Posterior vena cava (tissue), 2 donors: ENCODE data around the gene TMEM63A. TPM values are rescaled to one million over a fixed set of nuclear protein-coding genes. Genes with fewer than 3 reads are reported as not detected.
A peak's percentile ranks its signal among the peaks of the same experiment; 100 is the strongest.

Experiments
- DNase-seq: peaks from one replicate; pipeline ENCODE4 v3.0.0-alpha.2; 2020; ENCODE audit warnings: low spot score
- intact Hi-C, 2 donors: fragments of 100-400 bp; cut with DNase I; formaldehyde crosslinking; loops; one replicate each; pipeline versions ENCODE4 v1.14.1 to v1.14.2; 2022 to 2023
- total RNA-seq, 2 donors: library from RNA; stranded (reverse); fragmentation: NEBNext Ultra II Directional; extraction: Animal tissue kit (Norgen Biotek cat#: 25700); gene quantifications; one replicate each; pipeline ENCODE4 v1.2.1, GENCODE V29; 2021
- donor health status: DM: yes; HTN: yes; CAD: no.
- donor health status: DM: yes; HTN: yes; CAD: no.

TMEM63A gene
- total RNA-seq, 2 donors from 2014 or later = 58.7 to 65.0 TPM

DNA sequence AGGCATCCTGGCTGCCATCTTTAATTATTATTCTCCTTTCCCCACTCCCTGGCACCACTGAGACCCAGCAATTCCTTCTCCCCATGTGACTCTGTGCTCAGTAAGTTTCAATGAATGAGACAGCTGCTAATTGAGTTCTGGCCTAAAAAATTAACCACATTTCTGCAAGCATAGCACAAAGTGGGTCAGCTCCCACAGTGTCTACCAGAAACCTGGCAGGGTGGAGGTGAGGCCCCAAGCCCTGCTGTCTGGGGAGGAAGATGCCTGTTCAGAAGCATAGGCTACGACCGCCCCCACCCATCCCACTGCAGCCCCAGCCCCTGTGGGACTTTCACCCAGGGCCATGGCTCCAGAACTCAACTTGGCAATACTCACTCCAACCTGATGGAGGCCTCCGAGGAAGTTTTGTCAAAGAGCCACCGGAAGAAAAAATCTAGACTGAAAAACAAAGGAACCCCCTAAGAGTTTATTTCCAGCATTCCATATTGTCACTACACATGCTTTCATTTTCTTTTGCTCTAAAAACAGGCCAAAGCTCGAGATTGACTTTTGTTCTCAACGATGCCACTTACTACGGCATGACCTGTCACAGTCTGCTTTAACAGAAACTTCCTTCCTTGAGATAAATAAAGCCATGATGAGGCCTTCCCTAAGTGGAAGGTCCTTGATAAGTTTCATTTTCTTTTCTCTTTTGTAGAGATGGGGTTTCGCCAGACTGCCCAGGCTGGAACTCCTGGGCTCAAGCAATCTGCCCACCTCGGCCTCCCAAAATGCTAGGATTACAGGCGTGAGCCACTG lies 26.5 kb downstream of the TMEM63A start:
- intact Hi-C loops = no loop called here
- DNase-seq = no peak

GRCh38 chr1:225853441-225853840 lies 28.7 kb downstream of the TMEM63A start:
- intact Hi-C loops = no loop called here

DNA sequence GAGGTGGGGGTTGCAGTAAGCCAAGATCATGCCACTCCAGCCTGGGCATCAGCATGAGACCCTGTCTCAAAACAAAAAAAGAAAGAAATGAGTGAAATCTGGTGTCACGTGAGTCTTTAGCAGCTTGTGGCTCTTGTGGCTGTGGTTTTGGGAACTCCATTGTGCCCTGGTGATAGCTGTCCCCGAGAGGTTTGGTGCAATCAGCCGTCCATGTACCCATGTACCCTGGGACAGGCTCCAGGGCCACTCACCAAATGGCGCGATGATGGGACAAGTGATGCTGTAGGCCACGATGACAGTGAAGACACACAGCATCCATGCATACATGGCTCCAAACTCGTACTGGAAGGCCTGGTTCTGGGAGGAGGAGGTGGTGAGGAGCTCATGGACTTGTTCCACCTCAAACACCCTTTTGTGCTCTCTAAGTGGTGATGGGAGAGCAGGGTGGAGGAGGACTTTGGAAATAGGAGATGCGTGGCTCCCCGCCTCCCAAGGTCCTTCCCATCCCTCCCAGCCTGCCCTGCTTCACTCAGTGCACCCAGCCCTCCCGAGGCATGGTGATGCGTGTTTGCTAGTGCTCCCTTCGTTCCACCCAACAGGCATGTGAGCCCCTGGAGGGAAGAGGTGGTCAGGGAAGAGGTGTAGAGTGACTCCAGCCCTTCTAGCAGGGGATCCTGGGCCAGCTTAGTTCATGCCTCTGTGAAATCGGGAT lies 29.6 kb downstream of the TMEM63A start:
- DNase-seq = no peak
- intact Hi-C loops = no loop called here

More at GRCh38 chr1:225853441-225853840, 28.7 kb downstream of the TMEM63A start:
- no peak for DNase-seq

GRCh38 chr1:225851805-225852204 lies 30.4 kb downstream of the TMEM63A start:
- DNase-seq = no peak
- intact Hi-C loops = no loop called here

DNA sequence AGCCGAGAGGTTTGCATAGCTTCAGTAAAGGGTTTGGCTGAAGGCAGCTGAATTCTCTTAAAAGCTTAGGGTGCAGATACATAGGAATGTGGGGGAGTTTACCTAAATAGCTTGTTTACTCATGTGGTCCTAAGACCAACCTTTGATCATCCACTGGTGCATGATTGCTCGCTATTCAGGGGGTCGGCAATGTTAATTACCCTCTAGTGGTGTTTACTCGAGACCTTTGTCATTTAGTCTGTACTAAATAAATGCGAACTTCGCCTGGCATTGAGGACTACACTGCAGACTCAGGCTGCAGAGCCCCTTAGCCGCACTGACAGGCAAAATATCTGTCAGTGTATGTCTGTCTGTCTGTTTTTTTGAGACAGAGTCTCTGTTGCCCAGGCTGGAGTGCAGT lies 31.8 kb downstream of the TMEM63A start:
- intact Hi-C loops = no loop called here

DNA sequence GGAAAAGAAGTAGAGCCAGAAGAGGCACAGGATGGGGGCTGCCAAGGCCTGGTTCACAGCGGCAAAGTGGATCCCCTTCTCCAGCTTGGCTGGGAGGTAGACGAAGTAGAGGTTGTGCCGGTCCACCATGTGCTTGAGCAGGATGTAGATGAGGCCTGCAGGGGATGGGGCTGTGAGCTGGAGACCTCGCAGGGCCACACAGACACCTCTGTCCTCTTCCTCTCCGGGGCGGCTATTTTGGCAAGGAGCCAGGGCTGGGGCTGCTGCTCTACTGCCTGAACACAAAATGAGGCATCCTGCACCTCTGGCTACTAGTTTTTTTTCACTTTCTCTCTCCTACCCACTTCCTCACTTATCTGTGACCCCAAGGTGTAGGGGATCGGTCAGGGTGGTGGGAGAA lies 32.3 kb downstream of the TMEM63A start:
- DNase-seq = peak; percentile 85
- intact Hi-C loops = loop anchor here (5.0 kb wide), 2 partner anchors 78 to 373 kb away; no protein-coding TSS in a partner anchor

More for the DNA sequence above, 31.8 kb downstream of the TMEM63A start:
- DNase-seq = no peak

DNA sequence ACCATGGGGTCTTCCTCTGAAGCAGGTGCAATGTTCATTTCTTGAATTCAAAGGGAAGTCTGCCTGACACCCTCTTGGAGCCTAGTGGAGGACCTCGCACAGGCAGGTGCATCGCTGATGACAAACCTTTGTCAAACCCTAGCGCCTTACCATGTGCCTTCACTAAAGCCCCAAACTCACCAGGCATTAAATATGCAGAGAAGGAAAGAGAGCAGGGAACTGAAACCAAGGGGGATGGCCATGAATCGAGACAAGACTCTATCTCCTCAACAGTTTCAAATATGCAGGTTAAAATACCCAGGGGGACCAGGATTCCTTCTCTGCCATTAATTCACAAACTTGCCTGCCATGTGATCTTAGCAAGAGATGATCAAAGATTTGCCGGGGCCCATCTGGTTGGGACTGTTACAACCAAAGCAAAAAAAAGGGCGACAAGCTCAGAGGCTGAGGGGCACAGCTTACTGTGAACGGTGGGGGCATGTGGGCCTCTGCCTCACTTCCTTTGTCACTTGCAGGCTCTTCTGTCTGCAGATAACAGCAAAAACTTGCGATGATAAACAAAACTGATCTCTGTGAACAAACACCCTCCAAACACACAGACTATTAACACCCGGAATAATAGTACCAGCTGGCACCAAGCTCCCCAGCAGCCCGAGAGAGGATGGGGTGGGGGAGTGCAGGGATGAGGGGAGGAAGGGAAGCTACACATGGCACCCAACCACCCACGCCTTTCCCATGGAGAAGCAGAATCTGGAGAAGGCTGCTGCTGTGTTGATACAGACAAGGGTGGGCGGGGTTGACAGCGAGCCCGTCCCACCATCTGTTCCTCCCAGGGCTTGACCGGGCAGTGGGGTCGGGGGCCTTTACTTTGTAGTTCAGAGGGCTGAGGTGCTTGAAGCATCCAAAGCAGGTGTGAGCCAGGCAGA lies 33.9 kb downstream of the TMEM63A start:
- no peak for DNase-seq
- intact Hi-C loops = loop anchor here (5.0 kb wide), 2 partner anchors 76 to 371 kb away; no protein-coding TSS in a partner anchor

DNA sequence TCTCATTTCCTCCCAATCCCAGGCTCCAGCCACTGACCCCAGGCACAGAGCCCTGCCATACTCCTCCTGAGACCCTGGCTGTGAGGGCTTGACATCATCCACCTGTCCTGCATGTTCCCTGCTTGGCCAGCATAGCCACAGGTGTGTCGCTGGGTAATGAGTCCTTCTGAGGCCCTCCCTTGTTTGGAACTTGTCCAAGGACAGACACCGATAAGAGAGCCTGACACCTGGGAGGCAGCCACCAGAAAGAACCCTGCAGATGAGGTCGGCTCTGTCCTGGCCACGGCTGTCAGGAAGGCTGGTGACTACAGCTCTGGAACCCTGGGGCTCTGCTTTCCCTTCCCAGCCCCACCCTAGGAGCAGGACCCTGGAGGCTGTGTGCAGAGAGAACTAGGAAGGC lies 34.6 kb downstream of the TMEM63A start:
- intact Hi-C loops = loop anchor here (2.0 to 5.0 kb wide), 3 partner anchors 75 to 373 kb away; no protein-coding TSS in a partner anchor
- DNase-seq = no peak

DNA sequence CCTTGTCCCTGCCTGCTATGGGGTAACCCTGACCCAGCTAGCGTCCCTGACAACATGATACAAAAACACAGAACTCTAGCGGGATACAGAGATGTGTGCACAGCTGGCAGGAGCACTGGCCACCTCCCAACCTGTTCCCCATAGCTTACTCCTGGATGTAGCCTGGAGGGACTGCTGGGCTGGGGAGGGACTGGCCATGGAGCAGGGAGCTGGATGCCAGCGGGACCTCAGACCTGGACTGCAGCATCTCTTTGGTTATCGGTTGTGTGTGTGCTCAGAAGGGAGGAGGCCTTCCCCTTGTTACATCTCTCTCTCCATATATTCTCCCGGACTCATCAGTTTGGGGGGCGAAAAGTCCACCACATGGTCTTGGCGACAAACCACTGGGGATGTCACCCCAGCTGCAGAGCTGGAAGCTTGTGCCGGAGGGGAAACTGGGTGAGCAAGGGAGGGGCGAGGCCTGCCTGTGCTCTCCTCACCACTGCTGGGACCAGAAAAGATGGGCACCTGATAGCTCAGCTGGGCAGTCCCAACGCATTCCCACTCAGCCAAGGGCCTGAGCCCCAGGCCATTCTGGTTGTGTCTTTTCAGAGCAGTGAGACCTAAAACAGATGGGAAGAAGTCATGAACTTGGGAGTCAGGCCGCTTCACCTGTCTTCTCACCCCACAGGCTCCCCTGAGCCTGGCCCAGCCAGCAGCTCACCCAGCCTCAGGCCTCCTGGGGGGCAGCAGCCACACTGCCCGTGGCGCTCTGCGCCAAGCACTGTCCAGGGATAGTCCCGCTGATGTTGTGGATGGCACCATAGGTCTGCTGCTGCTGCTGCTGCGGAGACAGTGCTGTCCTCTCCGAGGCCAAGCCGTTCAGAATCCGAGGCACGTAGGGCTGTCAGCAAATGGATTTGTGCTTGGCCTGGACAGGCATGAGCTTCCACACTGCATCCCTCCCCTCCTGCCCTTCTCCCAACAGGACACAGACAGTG lies 35.6 kb downstream of the TMEM63A start:
- DNase-seq = no peak
- intact Hi-C loops = loop anchor here (2.0 to 5.0 kb wide), 3 partner anchors 74 to 372 kb away; no protein-coding TSS in a partner anchor

- peak; percentile 94 for DNase-seq
- intact Hi-C loops = loop anchor here (2.0 to 5.0 kb wide), 4 partner anchors 67 to 371 kb away; no protein-coding TSS in a partner anchor
Measured at GRCh38 chr1:225845571-225846259, 36.5 kb downstream of the TMEM63A start.

DNA sequence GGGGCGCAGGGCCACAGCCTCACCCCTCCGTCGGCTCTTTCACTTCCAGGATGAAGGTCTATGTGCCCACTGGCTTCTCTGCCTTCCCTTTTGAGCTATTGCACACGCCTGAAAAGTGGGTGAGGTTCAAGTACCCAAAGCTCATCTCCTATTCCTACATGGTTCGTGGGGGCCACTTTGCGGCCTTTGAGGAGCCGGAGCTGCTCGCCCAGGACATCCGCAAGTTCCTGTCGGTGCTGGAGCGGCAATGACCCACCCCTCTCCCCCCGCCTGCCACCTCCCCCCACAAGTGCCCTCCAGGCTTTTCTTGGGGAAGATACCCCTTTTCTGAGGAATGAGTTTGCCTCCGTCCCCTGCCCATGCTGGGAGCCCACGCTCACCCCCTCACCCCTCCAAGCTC lies 37.1 kb downstream of the TMEM63A start:
- intact Hi-C loops = loop anchor here (2.0 to 5.0 kb wide), 3 partner anchors 66 to 368 kb away; no protein-coding TSS in a partner anchor
- DNase-seq = no peak

DNA sequence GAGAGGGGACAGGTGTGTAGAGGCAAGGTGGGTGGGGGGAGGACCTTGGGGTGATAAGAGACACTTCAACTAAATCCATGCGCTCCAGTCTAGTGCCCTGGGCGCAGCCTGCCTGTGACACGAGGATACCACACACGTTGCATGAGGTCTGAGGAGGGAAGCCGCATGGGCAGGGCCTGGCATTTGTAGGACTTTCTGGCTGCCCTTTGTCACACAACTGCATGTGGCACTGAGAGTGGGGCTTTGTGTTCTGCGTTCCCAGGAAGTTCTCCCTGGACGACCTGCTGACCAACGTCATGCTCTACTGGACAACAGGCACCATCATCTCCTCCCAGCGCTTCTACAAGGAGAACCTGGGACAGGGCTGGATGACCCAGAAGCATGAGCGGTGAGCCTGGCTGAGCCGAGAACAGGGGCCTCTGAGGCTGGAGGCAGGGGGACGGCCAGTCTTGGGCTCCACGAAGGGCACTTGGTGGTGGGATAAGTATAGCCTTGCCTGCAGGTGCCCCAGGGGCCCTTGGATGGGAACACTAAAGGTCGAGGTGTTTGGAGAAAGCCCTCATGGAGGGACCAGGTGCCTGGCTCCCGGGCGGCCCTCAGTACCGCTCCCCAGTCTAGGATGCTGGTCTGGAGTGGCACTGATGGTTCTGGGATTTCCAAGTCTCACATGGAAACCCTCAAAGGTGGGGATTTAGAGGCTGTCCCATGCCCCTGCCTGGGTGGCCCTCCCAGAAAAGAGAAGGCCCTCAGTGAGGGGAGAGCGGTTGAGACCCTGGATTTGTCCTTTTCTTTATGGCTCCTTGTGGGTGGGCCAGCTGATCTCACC lies 37.7 kb downstream of the TMEM63A start:
- DNase-seq = no peak

DNA sequence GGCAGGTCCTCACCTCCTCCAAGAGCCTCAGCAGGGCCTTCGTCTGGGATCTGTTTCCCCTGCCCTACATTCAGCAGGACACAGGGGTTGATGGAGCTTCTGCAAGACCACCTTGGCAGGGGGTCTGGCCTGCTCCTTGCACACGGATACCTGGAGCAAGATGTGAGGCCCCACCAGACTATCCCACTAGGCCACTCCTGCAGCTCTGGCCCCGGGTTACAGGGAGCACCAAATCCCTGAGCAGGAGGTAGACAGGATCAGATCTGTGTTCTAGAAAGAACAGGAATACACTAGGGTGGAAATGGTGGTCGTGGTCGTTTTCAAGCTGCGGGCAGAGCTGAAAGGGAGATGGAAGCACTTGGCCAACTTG lies 38.8 kb downstream of the TMEM63A start:
- intact Hi-C loops = no loop called here
- no peak for DNase-seq

More for the DNA sequence above, 37.7 kb downstream of the TMEM63A start:
- intact Hi-C loops = loop anchor here (2.0 to 5.0 kb wide), 3 partner anchors 66 to 367 kb away; no protein-coding TSS in a partner anchor

DNA sequence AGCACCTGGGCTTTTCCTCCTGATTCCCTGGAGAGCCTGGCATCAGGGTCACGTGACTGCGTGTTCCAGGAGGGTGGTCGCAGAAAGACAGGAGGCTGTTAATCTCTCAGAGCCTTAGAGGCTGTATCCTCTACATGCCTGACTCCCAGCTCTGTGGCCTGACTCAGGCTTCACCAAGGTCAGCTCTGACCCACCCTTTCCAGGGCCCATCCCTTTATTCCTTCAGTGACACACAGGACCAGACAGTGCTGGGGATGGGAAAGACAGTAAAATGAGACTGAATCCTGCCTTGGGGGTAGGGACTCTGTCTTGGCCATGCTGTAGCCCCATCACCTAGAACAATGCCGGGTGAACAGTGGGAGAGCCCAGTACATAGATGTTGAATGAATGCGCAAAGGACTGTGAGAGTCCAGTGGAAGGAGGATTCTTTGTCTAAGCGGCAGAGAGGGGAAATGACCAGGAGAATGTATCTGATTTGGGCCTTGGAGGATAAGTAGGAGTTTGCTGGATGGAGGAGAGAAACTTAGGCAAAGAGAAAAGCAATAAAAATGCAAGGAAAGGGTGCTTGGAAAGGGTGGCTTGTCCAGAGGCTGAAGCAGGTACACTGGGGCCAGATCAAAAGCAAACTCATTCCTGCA lies 39.3 kb downstream of the TMEM63A start:
- intact Hi-C loops = no loop called here
- DNase-seq = no peak

DNA sequence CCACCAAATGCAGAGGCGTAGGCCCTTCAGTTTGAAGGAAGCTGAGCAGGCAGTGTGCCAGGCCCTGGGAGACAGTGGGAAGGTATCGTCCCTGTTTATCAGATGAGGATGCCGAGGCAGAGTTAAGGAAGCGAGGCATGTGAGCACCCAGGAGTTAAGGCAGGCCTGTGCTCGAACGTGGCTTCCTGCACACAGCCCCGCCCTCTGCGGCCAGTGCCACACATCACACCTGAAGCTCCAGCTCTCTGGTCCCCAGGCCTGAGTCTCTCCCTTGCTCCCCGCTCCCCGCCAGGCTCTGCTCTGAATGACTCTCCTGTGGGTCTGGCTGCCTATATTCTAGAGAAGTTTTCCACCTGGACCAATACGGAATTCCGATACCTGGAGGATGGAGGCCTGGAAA lies 40.1 kb downstream of the TMEM63A start:
- intact Hi-C loops = no loop called here
- no peak for DNase-seq

GRCh38 chr1:225840713-225841112 lies 41.5 kb downstream of the TMEM63A start:
- intact Hi-C loops = no loop called here
- no peak for DNase-seq
